Astrocyte of the cerebellum (primary cell): Measurements from ENCODE around the gene PSAP.

Source experiments
- DNase-seq: peaks from one replicate; pipeline ENCODE4 v3.0.0-alpha.2; 2011; ENCODE audit warnings: low read depth
- H3K4me3 ChIP-seq: 2 replicates; pipeline ENCODE4 v1.5.1; 2011; ENCODE audit warnings: mild to moderate bottlenecking, low read depth, low read length, moderate library complexity
- in situ Hi-C: cut with HindIII; loops from 2 replicates; pipeline ENCODE4 v1.10.0; 2017; ENCODE audit warnings: low sequenced_read_pairs
- TF ChIP-seq, protein P1 (sequence below): IDR thresholded peaks from 2 replicates; pipeline ENCODE4 v1.5.1; 2012; ENCODE audit warnings: low read length, low read depth, moderate library complexity, mild to moderate bottlenecking; ENCODE audit errors: missing control alignments

PSAP gene

DNA sequence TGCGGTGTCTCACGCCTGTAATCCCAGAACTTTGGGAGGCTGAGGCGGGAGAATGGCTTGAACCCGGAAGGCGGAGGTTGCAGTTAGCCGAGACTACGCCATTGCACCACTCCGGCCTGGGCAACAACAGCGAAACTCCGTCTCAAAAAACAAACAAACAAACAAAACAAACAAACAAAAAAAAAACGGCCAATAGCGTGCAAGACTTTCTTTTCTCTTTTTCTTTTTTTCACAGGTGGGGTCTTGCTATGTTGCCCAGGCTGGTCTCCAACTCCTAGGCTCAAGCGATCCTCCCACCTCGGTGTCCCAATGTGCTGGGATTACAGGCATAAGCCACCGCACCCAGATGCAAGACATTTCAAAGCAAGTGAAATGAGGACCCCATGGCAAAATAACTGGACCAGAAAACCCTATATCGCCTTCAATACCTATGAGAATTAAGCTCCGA, 1.6 kb downstream of the PSAP start:
- DNase-seq = no peak
- peak overlapping the region; percentile 94 for H3K4me3 ChIP-seq
- in situ Hi-C loops = no loop called here
- TF ChIP-seq, protein P1, sequence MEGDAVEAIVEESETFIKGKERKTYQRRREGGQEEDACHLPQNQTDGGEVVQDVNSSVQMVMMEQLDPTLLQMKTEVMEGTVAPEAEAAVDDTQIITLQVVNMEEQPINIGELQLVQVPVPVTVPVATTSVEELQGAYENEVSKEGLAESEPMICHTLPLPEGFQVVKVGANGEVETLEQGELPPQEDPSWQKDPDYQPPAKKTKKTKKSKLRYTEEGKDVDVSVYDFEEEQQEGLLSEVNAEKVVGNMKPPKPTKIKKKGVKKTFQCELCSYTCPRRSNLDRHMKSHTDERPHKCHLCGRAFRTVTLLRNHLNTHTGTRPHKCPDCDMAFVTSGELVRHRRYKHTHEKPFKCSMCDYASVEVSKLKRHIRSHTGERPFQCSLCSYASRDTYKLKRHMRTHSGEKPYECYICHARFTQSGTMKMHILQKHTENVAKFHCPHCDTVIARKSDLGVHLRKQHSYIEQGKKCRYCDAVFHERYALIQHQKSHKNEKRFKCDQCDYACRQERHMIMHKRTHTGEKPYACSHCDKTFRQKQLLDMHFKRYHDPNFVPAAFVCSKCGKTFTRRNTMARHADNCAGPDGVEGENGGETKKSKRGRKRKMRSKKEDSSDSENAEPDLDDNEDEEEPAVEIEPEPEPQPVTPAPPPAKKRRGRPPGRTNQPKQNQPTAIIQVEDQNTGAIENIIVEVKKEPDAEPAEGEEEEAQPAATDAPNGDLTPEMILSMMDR = no peak

- in situ Hi-C loops = no loop called here
- peak overlapping the region; percentile 94 for H3K4me3 ChIP-seq
- DNase-seq = no peak
- TF ChIP-seq, protein P1 = no peak
Observed at GRCh38 chr10:71848325-71849275, 2.5 kb downstream of the PSAP start.

DNA sequence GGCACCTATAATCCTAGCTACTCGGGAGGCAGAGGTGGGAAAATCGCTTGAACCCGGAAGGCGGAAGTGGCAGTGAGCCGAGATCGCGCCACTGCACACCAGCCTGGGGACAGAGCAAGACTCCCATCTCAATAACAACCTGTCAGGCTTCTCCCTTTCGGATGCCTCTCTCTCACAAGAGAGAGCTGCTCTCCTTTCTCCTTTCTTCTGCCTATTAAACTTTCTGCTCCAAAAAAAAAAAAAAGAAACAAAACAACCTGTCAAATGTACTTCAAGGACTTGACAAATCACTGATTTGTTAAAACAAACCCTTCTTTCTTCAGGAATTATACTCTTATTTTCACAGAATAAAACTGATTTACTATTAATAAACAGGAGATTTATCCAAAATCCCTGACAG, 3.6 kb downstream of the PSAP start:
- H3K4me3 ChIP-seq = no peak overlapping the region
- DNase-seq = no peak
- TF ChIP-seq, protein P1 = no peak
- in situ Hi-C loops = no loop called here

DNA sequence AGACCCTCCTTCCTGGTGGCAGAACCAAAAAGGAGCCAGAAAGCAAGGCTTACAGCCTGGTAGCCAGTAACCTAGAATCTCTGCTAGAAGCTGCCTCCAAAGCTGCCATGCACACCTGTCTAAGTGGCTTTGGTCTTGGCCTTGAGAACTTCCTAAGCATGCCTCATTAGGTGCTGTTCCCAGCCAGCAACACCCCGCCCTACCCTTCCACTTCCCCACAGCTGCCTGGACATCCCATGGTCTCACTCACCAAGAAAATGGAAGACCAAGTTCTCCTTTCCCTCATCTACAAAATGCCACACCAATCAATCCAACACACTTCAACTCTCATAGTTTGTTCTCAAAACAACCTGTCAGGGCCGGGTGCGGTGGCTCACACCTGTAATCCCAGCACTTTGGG, 4.2 kb downstream of the PSAP start:
- TF ChIP-seq, protein P1 = no peak
- in situ Hi-C loops = no loop called here
- no peak for DNase-seq
- H3K4me3 ChIP-seq = no peak overlapping the region

DNA sequence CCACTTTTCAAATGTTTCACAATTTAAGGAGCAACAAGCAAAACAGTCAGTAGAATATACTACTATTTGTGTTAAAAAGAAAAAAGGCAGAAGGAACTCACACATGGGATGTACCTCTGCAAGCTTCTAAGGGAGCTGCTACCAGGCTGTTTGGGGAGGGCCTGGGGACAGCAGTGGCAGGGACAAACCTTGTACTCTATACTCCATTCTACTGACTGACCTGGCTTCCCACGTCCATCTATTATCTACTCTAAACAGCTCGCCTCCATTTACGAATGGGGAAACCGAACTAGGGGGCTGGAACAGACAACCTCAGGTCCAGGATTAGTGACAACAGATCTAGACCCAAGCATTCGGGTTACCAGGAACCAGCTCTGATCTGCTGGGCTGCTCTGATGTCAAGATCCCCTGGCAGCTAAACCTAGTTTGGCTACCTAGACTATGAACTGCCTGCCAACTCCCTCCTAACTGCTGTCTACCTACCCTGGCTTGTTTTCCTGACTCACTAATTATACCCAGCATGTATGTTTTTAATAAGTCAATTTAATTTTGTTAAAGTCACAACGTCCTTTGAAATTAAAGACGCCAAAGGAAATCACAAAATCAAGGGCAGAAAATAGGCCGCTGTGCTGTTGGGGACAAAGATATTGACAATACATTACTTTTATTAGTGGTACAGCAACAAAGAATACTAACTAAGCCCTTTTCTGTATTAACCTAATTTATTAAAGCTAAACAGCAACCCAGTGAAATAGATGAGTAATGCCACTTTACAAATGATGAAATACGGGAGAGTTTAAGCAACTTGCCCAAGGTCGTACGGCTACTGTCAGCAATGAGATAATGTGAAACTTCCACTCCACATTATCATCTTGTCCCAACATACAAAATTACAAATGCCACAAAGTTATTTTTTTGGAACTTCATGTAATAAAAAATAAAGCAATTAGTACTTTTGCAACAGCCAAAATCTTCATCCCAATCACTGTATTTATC, 5.3 kb downstream of the PSAP start:
- H3K4me3 ChIP-seq = no peak overlapping the region
- in situ Hi-C loops = no loop called here
- TF ChIP-seq, protein P1 = no peak
- DNase-seq = no peak

DNA sequence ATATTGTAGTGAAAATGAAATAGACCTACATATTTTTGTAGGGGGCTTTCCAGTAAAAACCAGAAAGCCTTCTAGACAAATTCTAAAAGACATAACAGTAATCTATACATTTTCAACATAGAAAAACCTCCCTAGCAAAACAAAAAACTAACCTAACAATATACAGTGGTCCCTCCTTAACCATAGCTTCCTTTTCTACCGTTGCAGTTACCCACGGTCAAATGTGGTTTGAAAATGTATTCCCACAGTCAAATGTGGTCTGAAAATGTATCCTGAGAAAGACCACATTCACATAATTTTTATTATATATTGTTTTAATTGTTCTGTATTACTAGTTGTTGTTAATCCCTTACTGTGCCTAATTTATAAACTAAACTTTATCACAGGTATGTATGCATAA, 6.4 kb downstream of the PSAP start:
- TF ChIP-seq, protein P1 = no peak
- in situ Hi-C loops = no loop called here
- H3K4me3 ChIP-seq = no peak overlapping the region

More for the DNA sequence above, 6.4 kb downstream of the PSAP start:
- no peak for DNase-seq
